ENCODE measurements around the gene TRIM9. TPM values are rescaled to one million over a fixed set of nuclear protein-coding genes. Genes with fewer than 3 reads are reported as not detected.

TRIM9 gene
- total and polyA plus RNA-seq, 2 donors (not counting 3 experiments of a cell fraction or from before 2014, with no cell fraction given) = not detected

DNA sequence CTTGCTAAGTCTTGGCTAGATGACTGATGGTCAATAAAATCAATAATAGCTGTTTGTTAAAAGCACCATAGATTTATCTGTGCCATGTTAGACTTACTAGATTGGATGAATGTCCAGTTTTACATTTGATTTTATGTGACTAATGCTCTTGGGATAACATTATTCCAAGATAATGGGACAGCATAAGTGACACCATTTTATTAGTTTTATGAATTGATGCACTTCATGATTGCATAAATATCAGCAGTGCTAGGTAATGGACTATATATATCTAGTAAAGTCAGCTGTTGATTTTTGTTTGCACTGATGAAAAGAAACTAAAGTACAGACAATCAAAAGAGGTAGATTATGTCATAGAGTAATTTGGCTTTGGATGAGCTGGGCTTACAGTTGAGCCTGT, 10.4 kb downstream of the TRIM9 start:
- intact Hi-C loops (cut with micrococcal nuclease) = no loop called here
- H3K4me3 ChIP-seq (replicated peaks in 1 of 3; ENCODE audit: insufficient read depth in 1 of 3, low read depth in 1 of 3, low read length in 3 of 3) = no peak overlapping the region
- ChIA-PET CTCF (interaction anchor here (1.0 kb wide), 1 partner anchor 13 kb away, joined by 3 read pairs; no protein-coding TSS in a partner anchor), POLR2A (no interaction called here)
- H3K27ac ChIP-seq (ENCODE audit: insufficient read depth, low read depth, low read length) = no peak overlapping the region
- DNase-seq (ENCODE audit: low read depth, low spot score) (no peak), FAIRE-seq (no peak)
- peaks cover 13 to 14% of the 10 kb centered on the region in 2 experiments for H3K27me3 ChIP-seq (ENCODE audit: control insufficient read depth in 2 of 2, insufficient read depth in 2 of 2, low read length in 2 of 2)
- no peaks in the 10 kb centered on the region for H3K9me1 ChIP-seq (replicated peaks; ENCODE audit: control insufficient read depth, extremely low read depth, insufficient read depth, low read length)
- TF ChIP-seq MYC (IDR thresholded peaks at IDR 0.05; ENCODE audit: low read depth, low read length) = no peak
- TF ChIP-seq POLR2AphosphoS5 (IDR thresholded peaks at IDR 0.05; ENCODE audit: insufficient read depth, low read depth, low read length) = no peak
- no peak for TF ChIP-seq JUN (IDR thresholded peaks at IDR 0.05; ENCODE audit: borderline replicate concordance, insufficient read depth, insufficient read length, low read depth)
- no peak for TF ChIP-seq CTCF (IDR thresholded peaks at IDR 0.05; ENCODE audit: extremely low read depth in 1 of 2, insufficient read depth in 1 of 2, low read depth in 1 of 2, low read length in 2 of 2)
- TF ChIP-seq FOS (IDR thresholded peaks at IDR 0.05; ENCODE audit: borderline replicate concordance, insufficient read depth, low read length) = no peak
- TF ChIP-seq POLR2A (IDR thresholded peaks at IDR 0.05; ENCODE audit: low read depth, low read length) = no peak
- no peak for TF ChIP-seq MAX (IDR thresholded peaks at IDR 0.05; ENCODE audit: insufficient read depth, insufficient read length)
- no peak for TF ChIP-seq GATA2 (IDR thresholded peaks at IDR 0.05; ENCODE audit: insufficient read depth, insufficient read length, low read depth, low read length)
- TF ChIP-seq EZH2 (IDR thresholded peaks at IDR 0.05; ENCODE audit: borderline replicate concordance, low read depth, low read length, severe bottlenecking) = no peak
- no peak overlapping the region for H3K9ac ChIP-seq (replicated peaks; ENCODE audit: extremely low read depth, insufficient read depth, low read length)
- no peaks in the 10 kb centered on the region for H3K79me2 ChIP-seq (ENCODE audit: control insufficient read depth, insufficient read depth, low read length)
- no peaks in the 10 kb centered on the region for H3K36me3 ChIP-seq (ENCODE audit: control insufficient read depth in 2 of 2, extremely low read depth in 1 of 2, insufficient read depth in 2 of 2, low read length in 2 of 2)
- H3K4me2 ChIP-seq (ENCODE audit: insufficient read depth, low read length) = no peak overlapping the region
- H2AFZ ChIP-seq (ENCODE audit: low read depth, low read length) = no peak overlapping the region
- H4K20me1 ChIP-seq (replicated peaks; ENCODE audit: control insufficient read depth, extremely low read depth, insufficient read depth, low read length) = no peaks in the 10 kb centered on the region
- no peaks in the 10 kb centered on the region for H3K9me3 ChIP-seq (replicated peaks; ENCODE audit: control insufficient read depth, insufficient read depth, low read length)
- BruUV-seq (replicated peaks) = no TSS peak
- dilution Hi-C loops (cut with MboI; ENCODE audit: extremely low pct_ligation_motif_present, low sequenced_read_pairs) = no loop called here
- no peaks in the 10 kb centered on the region for H3K4me1 ChIP-seq (ENCODE audit: control insufficient read depth, extremely low read depth, insufficient read depth, low read length)

Measured in endothelial cell of umbilical vein (primary cell).